ENCODE measurements around the gene SMARCB1. TPM values are rescaled to one million over a fixed set of nuclear protein-coding genes. Genes with fewer than 3 reads are reported as not detected.

The SMARCB1 gene
- total and polyA plus RNA-seq, 12 donors: 26.8 to 73.1 (median 39.8) TPM

DNA sequence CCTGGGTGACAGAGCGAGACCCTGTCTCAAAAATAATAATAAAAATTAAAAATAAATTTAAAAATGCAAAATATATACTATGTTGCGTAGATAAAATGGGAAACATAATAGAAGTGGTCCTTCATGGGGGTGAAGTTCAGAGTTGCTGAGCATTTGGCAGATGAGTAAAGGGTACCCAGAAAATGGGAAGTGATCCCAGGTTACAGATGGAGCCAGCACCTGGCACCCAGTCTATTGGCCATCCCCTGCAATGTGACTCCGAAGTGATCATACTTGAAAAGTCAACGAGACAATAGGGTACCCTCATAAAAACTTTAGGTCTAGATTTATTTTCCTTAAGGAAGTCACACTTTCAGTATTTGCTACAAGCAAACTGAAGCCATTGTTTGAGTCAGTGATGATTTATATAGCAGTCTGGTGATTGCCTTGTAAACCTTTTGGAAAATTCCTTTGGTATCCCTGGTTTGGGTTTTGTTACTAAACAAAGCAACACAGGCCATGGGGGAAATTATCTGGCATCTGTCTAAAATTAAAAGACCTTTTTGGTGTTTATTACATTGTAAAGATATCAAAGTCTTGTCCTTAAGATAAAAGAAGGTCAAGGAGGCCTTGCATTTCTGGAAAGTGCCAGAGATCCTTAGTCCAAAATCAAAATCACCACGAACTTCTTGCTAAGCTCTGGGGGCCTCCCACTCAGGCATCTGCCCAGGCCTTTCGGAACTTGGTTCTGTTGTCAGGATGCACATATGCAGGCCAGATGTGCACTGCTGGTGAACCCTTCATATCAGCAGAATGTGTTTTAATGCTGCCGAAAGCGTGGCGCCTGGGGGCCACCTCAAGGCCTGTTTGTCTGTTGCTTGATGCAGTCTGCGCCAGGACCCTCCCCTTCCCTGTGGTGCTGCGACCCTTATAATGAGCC is 4.3 kb downstream of the SMARCB1 start:
- no peaks in the 10 kb centered on the region for H3K9me3 ChIP-seq
- peaks cover 0 to 70% (median 17%) of the 10 kb centered on the region in 9 donors for H3K36me3 ChIP-seq
- H3K4me1 ChIP-seq: peaks cover 13 to 58% (median 45%) of the 10 kb centered on the region in 9 donors
- peak overlapping the region in 4 of 10 donors; percentile 9 to 56 (median 26) for H3K27ac ChIP-seq
- 65% methylated on average over 11 of the region's 11 CpGs for WGBS, 2 donors
- DNase-seq (peak in 1 of 2 donors; percentile 31), ATAC-seq (peak in 1 of 8 donors; percentile 9)
- H3K4me3 ChIP-seq: no peak overlapping the region
- no peak for TF ChIP-seq CTCF (IDR thresholded peaks at IDR 0.05)
- H3K27me3 ChIP-seq: no peaks in the 10 kb centered on the region
- intact Hi-C loops (cut with DNase I): no loop called here

DNA sequence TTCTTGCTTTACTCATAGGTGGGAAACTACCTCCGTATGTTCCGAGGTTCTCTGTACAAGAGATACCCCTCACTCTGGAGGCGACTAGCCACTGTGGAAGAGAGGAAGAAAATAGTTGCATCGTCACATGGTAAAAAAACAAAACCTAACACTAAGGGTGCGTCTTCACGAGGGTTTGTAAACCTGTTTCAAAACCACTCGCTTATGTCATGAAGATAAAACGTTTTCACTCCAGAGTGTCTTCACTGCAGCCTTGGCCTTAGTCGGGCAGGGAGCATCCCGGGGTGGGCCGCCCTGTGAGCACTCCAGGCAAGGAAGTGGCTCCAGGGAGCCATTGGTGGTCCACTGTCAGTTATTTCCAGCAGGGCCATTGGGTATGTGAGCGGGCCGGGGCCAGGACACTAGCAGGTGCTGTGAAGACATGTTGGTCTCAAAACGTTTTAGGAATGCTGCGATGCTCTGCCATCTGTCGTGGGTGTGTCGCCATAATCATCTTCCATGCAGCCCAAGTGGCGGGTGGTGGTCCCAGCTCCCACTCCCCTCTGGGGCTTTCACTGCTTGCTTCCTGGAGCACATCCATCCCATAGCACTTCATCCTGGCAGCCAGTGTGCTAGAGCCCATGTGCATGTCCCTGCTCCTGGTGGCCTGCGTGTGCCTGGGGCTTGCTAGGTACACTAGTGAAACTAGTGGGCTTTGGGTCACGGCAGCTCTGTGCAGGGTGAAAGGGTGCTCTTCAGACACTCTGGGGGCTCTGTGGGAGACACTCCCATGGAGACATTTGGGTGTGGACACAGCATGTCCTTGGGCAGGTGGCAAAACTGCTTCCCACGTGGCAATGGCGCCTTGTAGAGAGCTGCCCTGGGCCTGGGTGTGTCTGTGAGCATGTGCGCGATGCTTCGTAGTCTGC is 5.2 kb downstream of the SMARCB1 start:
- peaks cover 9 to 52% (median 40%) of the 10 kb centered on the region in 9 donors for H3K4me1 ChIP-seq
- no peak overlapping the region for H3K4me3 ChIP-seq
- no peak for DNase-seq
- H3K27me3 ChIP-seq: no peaks in the 10 kb centered on the region
- ATAC-seq: no peak
- WGBS, 2 donors: 83 to 85% methylated on average over 25 of the region's 25 CpGs
- no peak for TF ChIP-seq CTCF (IDR thresholded peaks at IDR 0.05)
- H3K27ac ChIP-seq: peak overlapping the region in 3 of 10 donors; percentile 9 to 56 (median 21)
- intact Hi-C loops (cut with DNase I): no loop called here
- H3K9me3 ChIP-seq: no peaks in the 10 kb centered on the region
- H3K36me3 ChIP-seq: peaks cover 0 to 78% (median 23%) of the 10 kb centered on the region in 9 donors

DNA sequence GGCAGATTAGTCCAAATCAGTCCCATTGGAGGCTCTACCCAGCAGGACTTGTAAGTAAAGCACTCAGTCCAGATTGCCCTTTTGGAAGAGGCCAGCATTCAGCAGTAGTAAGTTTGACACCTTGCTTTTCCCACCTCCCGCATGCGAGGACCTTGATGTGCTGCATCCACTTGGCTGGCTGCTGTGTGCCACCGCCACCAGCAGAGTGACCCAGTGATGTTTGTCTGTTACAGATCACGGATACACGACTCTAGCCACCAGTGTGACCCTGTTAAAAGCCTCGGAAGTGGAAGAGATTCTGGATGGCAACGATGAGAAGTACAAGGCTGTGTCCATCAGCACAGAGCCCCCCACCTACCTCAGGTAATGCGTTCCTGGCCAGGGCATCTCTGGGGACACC is 6.6 kb downstream of the SMARCB1 start:
- H3K36me3 ChIP-seq: peaks cover 0 to 86% (median 28%) of the 10 kb centered on the region in 9 donors
- no peak for TF ChIP-seq CTCF (IDR thresholded peaks at IDR 0.05)
- no peak overlapping the region for H3K4me3 ChIP-seq
- H3K27ac ChIP-seq: no peak overlapping the region
- H3K4me1 ChIP-seq: peaks cover 7 to 43% (median 32%) of the 10 kb centered on the region in 9 donors
- H3K27me3 ChIP-seq: no peaks in the 10 kb centered on the region
- WGBS, 2 donors: 76 to 84% methylated on average over 8 of the region's 8 CpGs
- H3K9me3 ChIP-seq: no peaks in the 10 kb centered on the region
- ATAC-seq (no peak), DNase-seq (no peak)
- intact Hi-C loops (cut with DNase I): no loop called here

DNA sequence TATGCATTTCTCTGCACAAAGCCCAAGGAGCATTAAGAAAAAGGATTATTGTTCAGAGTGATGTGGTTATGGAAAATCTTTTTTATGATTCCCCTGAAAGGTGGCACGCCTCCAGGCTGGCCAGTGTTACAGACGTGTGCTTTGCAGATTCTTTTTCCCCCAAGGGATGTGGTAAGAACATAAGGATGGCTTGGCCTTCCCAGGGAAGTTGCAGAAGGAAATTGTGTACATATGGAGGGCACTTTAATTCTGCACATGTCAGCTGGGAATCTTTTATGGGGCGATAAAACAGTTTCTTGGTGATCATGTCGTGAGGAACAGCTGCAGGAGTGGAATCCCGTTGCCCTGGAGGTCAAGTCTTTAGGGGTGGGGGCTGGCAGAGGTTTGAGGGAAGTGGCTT is 9.7 kb downstream of the SMARCB1 start:
- peaks cover 0 to 96% (median 46%) of the 10 kb centered on the region in 9 donors for H3K36me3 ChIP-seq
- no peak overlapping the region for H3K27ac ChIP-seq
- TF ChIP-seq CTCF (IDR thresholded peaks at IDR 0.05): no peak
- H3K9me3 ChIP-seq: no peaks in the 10 kb centered on the region
- DNase-seq: no peak
- no peak overlapping the region for H3K4me3 ChIP-seq
- H3K27me3 ChIP-seq: no peaks in the 10 kb centered on the region
- H3K4me1 ChIP-seq: peaks cover 0 to 11% (median 5%) of the 10 kb centered on the region in 9 donors
- no peak for ATAC-seq
- 61% methylated on average over 5 of the region's 5 CpGs for WGBS, 2 donors
- intact Hi-C loops (cut with DNase I): no loop called here

All from heart right ventricle (tissue), 16 donors.